Dermis microvascular lymphatic vessel endothelial cell (primary cell): ENCODE results near the gene C1orf159. TPM values are rescaled to one million over a fixed set of nuclear protein-coding genes. Genes with fewer than 3 reads are reported as not detected.
A peak's percentile ranks its signal among the peaks of the same experiment; 100 is the strongest.
"Not testable (repeated sequence)": the region's sequence is repeated elsewhere in the genome, so short reads cannot be mapped to it uniquely, and the experiment has no call there.

Source experiments
- DNase-seq, 2 donors: peaks; one replicate each; pipeline versions ENCODE4 v3.0.0 to v3.0.0-alpha.2; 2010; ENCODE audit warnings: low read depth in 2 of 2
- total RNA-seq: library from RNA; depleted of rRNA; stranded (reverse); fragments of >200 nt; gene quantifications from 2 replicates; pipeline ENCODE4 v1.2.1, GENCODE V29; 2014

The C1orf159 gene
- total RNA-seq, result 5.0 and 9.1 TPM in 2 replicates

DNA sequence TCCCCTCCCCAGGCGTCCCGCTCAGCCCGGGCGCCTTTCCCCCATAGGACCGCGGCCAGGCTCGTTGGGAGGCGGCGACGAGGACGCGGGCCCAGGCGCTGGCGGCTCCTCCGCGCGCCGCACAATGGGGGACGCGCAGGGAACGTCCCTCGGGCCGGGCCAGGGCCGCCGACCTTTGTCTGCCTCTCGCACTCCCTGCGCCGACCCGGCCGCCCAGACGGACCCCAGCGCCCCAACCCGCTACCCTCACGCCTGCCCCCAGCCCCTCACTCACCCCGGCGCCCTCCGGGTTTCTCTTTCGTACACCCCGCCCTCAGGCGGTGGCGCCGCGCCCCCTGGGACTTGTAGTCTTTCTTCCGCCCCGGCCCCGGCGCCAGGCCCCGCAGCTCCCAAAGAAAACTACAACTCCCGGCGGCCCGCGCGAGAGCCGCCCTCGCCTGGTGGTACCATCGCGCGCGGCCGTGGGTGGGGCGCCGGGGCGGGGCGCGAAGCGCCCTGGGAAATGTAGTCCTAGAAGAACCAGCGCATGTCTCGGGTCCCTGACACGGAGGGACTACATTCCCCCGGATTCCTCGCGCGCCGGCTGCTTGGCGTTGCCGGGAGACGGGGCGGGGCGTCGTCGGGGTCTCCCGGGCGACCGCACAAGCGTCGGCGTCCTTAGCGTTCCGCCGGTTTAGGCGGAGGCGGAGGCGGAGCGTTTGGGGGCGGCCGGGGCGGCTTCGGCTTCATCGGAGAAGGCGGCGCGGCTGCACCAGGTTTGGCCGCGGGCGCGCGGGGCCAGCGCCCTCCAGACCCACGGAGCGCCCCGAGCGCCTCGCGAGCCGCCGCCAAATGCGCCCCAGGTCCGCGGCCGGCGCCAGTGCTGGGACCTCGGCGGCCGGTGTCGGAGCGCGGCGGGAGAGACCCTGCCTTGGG, at the start of gene C1orf159:
C1orf159 (minus strand) TSS at position 304 of the 915 bp plus-strand sequence. CDS start 24,546 bp downstream, outside the sequence.
- peak; percentile 91 to 97 for DNase-seq

DNA sequence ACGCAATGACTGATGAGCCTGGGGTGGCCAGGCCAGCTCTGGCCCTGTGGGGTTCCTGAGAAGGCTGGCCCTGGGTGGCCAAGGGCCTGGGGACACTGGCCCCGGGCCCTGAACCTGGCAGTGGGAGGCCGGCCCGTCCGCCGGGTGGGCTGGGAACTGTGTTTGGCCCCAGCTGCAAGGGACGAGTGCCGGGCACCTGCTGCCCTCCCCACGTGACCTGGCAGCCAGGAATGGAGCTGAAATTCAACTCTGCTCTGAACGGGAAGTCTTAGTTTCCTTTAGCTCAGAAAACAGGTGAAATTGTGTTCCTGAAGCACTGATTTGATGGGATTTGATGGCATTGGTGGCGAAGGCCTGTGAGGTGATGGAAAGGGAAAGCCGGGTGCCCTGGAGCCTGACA, 49.6 kb upstream of the C1orf159 start:
- DNase-seq, result no peak

DNA sequence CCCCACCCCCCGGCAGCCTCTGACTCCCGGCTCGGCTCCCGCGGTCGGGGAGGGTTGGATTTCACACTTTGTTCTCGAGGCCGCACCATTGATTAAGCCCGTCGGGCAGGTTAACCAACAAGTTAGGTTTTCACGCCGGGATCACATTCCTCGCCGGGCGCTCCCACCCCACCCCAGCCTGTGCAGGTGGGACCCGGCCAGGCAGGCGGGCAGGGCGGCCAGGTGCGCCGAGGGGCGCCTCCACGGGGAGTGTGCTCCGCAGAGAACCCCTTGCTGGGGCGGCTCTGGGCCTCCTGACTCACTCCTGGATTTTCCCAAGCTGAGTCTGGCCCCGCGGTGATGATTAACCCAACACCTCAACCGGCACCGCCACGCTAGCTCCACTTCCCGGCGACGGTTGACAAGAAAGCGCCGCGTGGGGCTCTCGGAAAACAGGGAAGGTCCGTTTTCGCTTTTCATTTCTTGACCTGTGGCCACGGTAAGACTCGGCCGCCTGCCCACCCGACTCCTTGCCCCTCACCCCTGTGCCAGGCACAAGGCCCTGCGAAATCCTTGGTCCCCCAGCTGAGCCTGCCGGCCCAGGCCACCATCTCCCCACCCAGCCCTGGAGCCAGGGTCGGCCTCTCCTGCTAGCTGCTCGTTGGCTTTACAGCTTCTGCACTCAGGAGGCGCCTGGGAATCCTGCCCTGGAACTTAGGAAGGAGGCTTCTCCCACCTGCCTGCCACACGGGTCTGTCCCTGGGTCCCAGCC, 49.0 kb upstream of the C1orf159 start:
- no peak for DNase-seq

DNA sequence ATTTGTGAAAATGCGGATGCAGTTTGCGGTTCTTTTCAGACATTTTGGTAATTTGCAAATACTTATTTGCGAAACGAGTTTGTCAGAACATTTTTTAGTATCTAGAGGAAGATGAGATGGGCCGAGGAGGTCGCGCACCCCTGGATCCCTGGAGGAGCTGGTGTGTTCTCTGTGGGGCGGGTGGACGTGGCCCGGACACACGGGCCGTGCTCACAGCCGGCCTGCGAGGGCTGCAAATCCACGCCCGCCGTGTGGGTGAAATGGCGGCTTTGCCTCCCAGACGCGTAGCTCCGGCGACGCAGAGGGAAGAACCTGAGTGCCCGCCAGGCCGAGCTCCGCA, 48.4 kb upstream of the C1orf159 start:
- DNase-seq, result no peak

DNA sequence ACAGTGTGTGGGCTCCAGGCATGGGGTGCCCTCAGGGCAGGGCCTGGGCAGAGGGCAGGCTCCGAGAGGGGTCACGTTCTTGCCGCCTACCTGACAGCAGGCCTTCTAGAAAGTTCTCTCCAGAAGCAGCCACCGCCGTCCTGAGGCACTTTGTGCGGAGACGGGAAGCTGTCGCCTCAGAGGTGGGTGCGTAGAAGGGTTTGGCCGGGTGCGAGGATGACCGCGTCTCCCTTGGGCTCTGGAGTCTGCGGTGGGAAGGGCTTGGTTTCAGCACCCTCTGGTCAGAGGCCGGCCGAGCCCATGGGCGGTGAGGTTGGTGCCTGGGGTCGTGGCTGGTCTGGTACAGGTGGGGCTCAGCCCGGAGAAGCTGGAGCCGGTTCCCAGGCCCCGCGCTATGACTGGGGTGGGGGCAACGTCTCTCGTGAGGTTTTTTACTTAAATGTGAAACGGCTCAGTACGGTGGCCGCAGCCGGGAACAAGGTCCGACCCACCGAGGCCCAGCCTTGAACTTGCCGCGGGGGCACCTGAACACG, 47.7 kb upstream of the C1orf159 start:
- no peak for DNase-seq

DNA sequence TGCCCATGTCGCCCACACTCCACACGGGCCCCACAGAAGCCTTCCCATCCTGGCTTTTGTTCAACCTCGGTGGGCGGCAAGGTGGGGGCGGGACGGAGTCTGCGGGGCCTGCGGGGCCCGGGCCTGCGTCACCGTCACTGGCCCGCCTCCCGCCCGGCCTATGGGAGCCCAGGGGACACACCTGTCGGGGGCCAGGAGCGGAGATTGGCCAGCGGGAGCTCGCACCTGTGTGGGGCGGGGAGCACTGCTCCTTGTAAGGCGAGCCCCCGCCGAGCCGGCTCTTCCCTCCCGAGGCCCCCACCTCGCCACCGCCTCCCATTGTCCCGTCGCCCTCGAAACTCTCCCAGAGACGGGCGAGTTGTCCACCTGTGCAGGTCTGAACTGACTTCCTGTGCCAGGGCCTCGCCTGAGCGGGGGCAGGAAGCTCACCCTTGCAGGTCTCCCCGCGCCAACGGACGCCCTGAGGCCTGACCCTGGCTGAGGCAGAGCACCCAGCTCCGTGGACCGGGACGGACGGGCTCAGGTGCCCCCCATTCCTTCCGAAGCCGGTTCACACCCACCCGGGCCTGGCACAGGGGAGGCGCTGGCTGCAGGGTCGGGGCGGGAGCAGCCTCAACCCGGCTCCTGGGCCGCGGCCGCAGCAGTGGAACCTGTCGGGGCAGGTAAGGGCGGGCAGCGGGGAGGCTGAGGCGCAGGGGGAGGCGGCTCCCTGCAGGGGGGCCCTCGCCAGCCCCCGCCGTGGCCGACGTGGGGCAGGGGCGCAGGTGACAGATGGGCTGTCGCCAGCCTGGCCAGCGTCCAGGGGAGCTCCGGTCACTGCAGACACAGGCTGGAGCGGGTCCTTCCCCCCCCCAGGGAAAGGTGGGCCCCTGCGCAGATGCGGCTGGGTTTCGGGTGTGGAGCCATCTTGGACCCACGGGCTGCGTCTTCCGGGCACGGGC, 47.0 kb upstream of the C1orf159 start:
- no peak for DNase-seq

DNA sequence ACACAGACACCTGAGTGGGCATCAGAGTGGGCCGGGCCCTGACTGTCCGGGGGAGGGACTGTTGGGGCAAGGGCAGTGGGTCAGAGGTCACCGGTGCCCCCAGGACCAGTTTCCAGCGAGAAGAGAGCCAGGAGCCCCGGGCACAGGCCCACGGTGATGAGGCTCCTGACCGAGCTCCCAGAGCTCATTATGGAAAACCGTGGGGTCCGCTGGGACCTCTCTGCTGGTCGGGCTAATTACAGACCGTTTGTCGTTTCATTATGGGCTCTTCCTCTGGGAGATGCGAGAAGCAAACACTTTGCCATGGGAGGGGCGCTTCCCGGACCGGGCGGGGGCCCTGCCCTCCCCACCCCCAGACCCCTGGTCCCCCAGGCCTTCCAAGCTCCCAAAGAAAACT, 45.8 kb upstream of the C1orf159 start:
- DNase-seq, result no peak

DNA sequence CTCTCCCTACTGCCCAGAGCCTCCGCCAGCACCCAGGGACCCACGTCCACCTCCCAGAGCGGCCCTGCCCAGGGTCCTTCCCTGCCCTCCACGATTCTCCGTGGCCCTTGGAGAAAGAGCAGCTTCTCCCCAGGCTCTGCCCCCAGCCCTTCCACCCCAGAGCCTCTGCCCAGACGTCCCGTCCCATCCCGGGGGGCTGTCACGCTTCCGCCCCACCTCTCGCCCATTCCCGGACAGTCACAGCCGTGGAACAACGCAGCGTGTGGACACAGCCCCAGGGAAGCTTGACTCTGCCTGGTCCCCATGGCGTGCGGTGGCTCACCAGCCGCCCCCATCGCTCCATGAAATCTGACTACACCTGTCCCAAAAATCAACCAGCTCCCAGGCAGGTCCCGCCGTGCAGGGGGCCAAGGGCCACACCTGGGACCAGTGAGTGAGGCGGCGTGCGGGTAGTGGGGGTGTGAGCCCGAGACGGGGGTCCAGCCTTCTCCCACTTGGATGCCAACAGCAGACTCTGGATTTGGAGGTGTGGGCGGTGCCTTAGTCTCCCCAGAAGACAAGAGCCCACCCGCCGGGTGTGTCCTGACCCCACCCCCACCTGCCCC, 45.3 kb upstream of the C1orf159 start:
- DNase-seq, result no peak

DNA sequence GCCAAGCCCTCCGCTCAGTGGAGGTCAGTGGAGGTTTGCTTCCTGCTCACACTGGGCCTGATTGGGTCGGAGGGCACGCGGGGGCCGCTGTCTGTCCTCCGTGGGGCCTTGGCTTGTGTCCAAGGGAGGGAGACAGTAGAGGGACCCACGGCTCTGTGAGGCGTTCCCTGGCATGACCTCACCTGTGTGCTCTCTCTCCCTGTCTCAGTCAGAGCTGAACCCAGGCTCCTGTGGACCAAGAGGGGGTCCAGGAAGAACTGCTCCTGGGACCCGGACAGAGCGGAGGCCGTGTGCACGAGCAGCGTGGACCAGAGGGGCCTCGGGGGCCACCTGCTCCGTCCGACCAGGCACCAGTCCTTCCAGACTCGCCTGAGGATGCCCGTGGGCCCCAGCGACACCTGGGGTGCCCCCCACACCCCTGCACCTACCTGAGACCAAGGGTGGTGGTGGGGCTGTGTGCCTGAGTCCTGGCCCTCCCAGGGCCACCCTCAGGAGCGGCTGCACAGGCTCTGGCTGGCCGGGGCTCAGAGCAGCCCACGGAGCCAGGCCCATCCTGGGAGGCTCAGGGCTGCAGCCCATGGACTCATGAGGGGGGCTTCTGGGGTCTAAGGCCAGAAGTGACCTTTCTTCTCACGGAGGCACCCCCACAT, 44.5 kb upstream of the C1orf159 start:
- no peak for DNase-seq

DNA sequence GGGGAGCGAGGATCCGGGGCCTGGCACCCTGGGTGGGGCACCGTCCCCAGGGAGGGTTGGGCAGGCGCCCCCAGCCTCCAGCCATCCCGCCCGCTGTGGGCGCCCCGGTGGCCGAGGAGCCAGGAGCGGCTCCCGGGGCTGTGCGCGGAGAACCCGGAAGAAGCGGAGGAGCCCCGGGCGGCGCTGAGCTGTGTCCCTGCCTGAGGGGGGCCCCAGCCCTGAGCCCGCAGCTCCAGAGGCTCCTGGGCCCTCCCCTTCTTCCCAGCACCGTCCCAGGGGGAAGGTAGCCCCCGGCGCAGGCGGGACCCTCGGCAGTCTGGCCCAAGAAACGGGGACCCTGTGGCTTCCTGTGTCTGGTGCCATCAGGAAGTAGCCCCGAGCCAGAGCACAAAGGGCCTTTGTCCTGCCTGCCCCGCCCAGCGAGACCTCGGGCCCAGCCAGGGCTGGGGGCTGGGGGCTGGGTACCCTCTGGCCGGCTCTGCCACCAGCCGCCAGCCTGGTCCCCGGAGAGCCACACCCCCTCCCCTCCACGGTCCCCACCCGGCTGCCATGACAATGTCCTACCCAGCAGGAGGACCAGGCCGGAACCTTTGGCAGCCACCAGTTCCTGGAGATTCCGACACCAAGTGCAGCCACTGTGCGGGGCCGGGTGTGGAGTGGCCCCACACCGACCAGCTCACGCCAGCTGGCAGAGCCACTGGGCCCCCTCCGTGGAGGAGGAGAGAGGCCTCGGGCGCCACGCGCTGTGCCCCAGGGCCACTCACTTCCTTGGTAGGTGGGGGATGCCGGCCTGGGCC, 42.2 kb upstream of the C1orf159 start:
- peak in 1 of 2 donors; percentile 22 for DNase-seq

DNA sequence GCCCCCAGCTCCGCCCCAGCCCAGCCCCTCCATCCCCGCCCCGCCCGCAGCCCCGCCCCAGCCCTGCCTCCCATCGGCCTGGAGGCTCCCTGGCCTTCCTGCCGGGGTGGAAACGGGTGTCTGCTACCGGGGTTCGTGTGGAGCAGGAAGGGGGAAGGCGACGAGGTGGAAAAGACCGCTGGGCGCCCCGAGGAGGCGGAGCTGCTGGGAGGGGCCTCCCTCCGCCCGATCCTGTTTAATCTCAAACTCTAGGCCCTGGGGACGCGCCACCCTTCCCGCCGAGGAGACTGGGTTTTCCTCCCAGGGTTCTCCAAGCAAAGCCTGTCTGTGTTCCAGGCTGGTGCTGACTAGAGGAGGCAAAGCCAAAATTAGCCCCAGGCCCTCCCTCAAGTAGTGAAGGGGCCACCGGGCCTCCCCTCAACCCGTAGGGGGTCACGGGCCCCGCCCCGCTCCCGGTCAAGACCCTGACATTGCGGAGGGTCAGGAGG, 41.6 kb upstream of the C1orf159 start:
- DNase-seq, result peak; percentile 36 to 65

DNA sequence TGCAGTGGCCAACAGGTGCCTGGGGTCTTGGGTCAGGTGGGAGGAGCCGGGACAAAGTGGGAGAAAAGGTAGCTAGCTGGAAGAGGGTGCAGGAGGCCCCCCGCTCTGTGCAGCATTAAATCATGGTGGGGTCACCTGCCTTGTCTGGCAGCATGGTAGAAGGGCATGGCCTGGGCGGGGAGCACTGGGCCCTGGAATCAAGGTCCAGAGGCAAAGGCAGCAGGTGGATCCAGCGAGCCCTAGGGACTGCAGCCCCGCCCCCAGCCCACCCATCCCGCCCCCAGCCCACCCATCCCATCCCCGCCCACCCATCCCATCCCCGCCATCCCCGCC, 41.1 kb upstream of the C1orf159 start:
- no peak for DNase-seq

DNA sequence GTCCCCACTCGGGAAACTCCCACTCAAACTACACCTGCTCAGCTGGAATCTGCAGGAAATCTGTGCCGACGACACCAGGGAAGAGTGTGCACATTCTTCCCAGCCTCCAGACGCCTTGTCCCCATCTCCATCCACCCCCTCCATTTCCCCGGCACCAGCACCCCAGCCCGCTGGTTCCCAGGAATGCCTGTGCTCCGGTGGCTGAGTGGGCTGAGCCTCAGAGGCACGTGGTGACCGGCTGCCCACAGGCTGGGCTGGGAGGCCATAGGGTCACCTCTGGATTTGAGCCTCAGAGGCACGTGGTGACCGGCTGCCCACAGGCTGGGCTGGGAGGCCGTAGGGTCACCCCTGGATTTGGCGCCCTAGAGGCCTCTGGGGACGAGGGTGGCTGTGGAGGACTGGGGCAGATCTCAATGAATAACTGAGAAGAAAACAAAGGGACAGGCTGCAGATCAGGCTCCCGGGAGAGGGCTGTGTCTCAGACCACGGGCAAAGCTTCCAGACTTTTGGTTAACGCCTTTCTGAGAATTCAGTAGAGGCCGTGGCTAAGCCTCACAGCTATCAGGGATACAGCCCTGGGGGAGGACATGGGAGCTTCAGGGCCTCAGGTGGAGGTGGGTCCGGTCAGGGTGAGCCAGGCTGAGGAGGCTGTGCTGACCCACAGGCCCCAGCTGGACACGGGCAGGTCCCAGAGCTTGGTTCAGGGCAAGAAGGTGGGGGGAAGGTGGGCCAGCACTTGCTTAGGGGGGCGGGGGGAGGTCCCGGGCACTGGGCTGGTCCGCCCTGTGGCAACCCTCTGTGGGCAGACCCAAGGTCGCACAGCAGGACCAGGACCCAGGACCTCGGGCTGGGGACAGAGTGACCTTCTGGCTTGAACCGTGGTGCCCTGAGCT, 40.5 kb upstream of the C1orf159 start:
- DNase-seq, result no peak

DNA sequence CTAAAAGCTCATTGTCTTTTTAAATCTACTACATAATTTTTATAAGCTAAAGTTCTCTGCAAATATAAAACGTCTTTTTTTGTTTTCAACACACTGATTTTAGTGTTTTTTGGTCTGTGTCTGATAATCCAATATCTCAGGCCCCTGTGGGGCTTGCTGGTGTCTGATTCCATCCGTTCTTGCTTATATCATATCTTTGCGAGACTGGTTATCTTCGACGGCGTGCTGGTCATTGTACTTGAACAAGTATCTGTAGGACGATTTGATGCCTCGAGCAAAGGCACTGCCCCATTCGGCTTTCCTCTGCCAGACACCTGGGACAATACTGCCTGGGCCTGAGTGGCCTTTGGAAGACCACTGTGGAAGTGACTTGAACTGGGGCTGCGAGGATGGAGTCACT, 39.4 kb upstream of the C1orf159 start:
- no peak for DNase-seq

DNA sequence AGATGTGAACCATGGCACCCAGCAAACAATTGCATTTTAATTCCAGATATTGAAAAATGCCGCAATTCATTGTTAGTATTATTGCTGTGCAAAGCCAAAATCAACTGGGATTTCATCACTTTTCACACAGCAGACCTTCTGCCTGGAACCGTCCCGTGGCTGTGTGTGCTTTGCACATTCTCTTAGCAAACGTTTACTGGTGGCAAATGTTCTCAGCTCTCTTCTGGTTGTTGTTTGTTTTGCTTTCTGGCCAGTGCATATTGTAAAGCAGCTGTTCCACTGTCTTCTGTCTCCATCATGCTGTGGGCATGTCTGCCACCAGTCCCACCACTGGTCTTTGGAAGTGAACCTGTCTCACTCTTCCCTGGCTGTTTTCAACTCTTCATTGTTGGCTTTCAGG, 38.0 kb upstream of the C1orf159 start:
- no peak for DNase-seq

DNA sequence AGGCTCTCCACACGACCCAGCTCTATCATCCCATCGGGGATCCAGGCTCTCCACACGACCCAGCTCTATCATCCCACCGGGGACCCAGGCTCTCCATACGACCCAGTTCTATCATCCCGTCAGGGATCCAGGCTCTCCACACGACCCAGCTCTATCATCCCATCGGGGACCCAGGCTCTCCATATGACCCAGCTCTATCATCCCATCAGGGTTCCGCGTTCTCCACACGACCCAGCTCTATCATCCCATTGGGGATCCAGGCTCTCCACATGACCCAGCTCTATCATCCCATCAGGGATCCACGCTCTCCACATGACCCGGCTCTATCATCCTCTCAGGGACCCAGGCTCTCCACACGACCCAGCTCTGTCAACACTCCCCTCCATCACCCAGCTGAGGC, 37.3 kb upstream of the C1orf159 start:
- DNase-seq, result not testable (repeated sequence)

DNA sequence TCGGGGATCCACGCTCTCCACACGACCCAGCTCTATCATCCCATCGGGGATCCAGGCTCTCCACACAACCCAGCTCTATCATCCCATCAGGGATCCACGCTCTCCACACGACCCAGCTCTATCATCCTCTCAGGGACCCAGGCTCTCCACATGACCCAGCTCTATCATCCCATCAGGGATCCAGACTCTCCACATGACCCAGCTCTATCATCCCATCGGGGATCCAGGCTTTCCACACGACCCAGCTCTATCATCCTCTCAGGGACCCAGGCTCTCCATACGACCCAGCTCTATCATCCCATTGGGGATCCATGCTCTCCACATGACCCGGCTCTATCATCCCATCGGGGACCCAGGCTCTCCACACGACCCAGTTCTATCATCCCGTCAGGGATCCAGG, 36.5 kb upstream of the C1orf159 start:
- DNase-seq, result not testable (repeated sequence)

DNA sequence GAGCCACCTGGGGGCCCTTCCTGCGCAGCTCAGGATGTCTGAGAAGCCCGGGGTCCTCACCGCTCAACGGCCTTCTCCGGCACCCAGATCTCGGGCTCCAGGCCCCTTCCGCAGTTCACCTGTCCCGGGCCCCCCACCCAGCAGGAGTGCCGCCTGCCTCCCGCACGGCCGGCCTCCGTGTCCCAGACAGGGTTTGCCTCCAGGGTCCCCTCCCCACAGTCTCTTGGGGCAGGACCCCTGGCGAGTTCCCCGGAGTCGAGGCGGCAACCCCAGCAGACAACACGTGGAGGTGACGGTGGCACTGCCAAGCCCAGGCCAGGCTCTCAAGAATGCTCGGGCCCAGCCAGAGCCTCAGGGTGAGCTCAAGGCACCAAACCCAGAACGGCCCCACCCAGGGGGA, 35.4 kb upstream of the C1orf159 start:
- DNase-seq, result no peak

DNA sequence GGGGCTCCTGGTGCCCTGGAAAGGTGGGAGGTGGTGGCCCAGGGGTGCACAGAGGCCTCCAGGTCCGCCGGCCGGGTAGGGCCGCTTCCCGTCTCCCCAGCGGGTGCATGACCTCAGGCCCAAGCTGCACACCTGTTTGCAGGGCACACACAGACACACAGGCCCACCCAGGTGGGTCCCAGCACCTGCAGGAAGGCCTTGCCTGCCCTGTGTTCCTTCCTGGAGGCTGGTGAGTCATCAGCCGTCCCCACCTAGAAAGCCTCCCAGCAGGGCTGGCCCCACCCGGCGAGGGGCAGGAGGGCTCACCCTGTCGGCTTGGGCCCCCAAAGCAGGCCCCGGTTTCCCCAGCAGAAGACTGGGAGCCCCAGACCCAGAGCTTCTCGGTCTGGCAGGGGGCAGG, 34.2 kb upstream of the C1orf159 start:
- peak in 1 of 2 donors; percentile 38 for DNase-seq
